ENCODE data around the gene ST6GALNAC2. TPM values are rescaled to one million over a fixed set of nuclear protein-coding genes. Genes with fewer than 3 reads are reported as not detected.

The ST6GALNAC2 gene
- total RNA-seq, 4 donors from 2014 or later = 71.1 to 94.3 (median 80.3) TPM

DNA sequence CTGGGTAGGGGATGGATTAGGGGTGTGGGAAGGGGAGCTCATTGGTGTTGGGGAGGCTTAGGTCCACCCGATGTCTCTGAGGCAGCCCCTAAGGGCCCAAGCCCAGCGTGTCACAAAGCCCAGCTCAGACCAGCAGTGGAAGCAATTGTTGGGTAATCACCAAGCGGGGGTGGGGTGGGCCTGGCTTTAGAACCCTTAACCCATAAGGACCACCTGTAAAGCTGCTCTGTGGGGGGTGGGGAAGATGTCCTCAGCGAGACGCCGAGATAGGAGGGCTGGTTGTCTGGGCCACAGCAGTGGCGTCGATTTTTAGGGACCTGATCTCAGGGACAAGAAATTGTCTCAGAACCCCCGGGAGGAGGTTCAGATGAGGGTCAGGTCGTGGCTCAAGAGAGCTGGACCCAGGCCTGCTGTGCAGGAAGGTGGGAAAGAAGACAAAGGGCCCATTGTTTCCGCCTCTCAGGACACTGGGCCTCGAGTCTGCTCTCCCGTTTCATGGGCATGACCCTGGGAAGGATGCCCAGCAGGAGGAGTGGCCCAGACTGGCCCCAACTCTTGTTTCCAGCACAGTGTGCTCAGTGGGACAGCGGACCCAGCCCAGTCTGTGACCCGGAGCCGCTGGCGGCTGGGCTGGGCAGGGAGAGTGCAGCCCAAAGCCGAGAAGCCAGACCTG lies 15.9 kb downstream of the ST6GALNAC2 start:
- no peak for DNase-seq (ENCODE audit: low spot score in 2 of 2)
- TF ChIP-seq, protein P1, sequence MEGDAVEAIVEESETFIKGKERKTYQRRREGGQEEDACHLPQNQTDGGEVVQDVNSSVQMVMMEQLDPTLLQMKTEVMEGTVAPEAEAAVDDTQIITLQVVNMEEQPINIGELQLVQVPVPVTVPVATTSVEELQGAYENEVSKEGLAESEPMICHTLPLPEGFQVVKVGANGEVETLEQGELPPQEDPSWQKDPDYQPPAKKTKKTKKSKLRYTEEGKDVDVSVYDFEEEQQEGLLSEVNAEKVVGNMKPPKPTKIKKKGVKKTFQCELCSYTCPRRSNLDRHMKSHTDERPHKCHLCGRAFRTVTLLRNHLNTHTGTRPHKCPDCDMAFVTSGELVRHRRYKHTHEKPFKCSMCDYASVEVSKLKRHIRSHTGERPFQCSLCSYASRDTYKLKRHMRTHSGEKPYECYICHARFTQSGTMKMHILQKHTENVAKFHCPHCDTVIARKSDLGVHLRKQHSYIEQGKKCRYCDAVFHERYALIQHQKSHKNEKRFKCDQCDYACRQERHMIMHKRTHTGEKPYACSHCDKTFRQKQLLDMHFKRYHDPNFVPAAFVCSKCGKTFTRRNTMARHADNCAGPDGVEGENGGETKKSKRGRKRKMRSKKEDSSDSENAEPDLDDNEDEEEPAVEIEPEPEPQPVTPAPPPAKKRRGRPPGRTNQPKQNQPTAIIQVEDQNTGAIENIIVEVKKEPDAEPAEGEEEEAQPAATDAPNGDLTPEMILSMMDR (IDR thresholded peaks at IDR 0.05) = no peak
- TF ChIP-seq EP300 (IDR thresholded peaks at IDR 0.05) = no peak
- TF ChIP-seq POLR2AphosphoS5 (IDR thresholded peaks at IDR 0.05) = no peak
- TF ChIP-seq POLR2A (IDR thresholded peaks at IDR 0.05) = no peak
- H3K36me3 ChIP-seq = peaks cover 45% of the 10 kb centered on the region
- H3K27ac ChIP-seq = no peak overlapping the region
- H3K9me3 ChIP-seq = no peaks in the 10 kb centered on the region
- H3K4me1 ChIP-seq = peaks cover 32% of the 10 kb centered on the region
- 63% methylated on average over 14 of the region's 18 CpGs for WGBS
- H3K27me3 ChIP-seq = no peaks in the 10 kb centered on the region
- no peak overlapping the region for H3K4me3 ChIP-seq

DNA sequence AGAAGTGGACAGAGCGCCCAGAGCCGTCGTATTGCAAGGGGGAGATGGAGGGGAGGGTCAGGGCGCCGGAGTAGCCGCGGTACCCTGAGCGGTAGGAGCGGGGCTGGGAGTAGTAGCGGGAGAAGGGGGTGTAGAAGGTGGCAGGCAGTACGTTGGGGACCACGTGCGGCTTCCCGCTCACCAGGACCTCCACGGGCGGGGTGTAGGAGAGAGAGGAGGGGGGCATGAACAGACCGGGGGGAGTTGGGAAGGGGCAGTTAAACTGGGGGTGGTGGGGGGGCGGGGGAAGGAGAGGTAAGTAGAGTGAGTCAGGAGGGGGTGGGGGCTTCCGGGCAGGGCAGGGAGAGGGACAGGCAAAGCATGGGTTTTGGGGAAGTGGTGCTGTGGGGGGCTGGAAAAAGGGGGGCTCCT lies 16.8 kb downstream of the ST6GALNAC2 start:
- H3K36me3 ChIP-seq = peaks cover 44% of the 10 kb centered on the region
- 24% methylated on average over 17 of the region's 19 CpGs for WGBS
- H3K27me3 ChIP-seq = no peaks in the 10 kb centered on the region
- H3K27ac ChIP-seq = no peak overlapping the region
- H3K4me1 ChIP-seq = peaks cover 32% of the 10 kb centered on the region
- no peaks in the 10 kb centered on the region for H3K9me3 ChIP-seq
- DNase-seq (ENCODE audit: low spot score in 2 of 2) = no peak
- no peak overlapping the region for H3K4me3 ChIP-seq
- TF ChIP-seq, protein P1 (IDR thresholded peaks at IDR 0.05) = no peak
- TF ChIP-seq POLR2AphosphoS5 (IDR thresholded peaks at IDR 0.05) (no peak), EP300 (IDR thresholded peaks at IDR 0.05) (no peak), POLR2A (IDR thresholded peaks at IDR 0.05) (no peak)

DNA sequence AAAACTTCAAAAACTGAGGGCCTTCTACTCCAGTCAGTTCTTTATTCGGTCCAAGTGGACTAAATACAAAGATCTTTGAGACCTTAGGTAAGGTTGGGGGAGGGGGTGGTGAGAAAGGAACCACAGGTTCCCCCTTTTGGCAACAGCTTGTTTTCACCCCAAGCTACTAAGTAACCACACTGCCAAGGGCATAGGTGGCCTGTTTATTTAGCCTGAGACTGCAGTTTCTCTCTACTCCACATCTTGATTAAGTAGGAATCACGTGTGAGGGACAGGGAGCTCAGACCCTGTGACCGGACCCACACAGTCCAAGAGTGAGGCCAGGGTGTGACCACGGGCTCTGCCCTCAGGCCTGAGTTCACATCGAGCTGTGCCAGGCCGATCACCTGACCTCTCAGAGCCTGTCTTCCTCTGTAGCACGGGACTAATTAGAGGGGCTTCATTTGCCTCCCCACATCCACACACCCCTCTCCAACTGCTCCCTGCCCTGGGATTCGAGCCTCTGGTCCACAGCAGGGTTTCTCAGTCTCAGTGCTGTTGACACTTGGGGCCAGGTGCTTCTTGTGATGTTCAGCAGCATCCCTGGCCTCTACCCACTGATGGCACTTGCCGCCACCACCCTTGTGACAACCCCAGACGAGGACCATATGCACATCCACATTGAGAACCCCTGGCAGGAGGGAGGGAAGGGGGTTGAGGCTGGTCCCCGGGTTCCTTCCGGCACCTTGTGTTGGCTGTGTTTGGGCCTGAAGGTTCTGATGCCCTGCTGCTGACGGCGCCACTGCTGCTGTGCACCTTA lies 17.8 kb downstream of the ST6GALNAC2 start:
- Histone ChIP-seq H3K27ac (no peak overlapping the region), H3K4me1 (peaks cover 34% of the 10 kb centered on the region), H3K4me3 (no peak overlapping the region), H3K27me3 (no peaks in the 10 kb centered on the region), H3K9me3 (no peaks in the 10 kb centered on the region), H3K36me3 (peaks cover 41% of the 10 kb centered on the region)
- DNase-seq (ENCODE audit: low spot score in 2 of 2) = no peak
- peak in 1 of 3 donors; percentile 23 for TF ChIP-seq POLR2AphosphoS5 (IDR thresholded peaks at IDR 0.05)
- TF ChIP-seq EP300 (IDR thresholded peaks at IDR 0.05) = no peak
- TF ChIP-seq, protein P1 (IDR thresholded peaks at IDR 0.05) = no peak
- 43% methylated on average over 13 of the region's 14 CpGs for WGBS

DNA sequence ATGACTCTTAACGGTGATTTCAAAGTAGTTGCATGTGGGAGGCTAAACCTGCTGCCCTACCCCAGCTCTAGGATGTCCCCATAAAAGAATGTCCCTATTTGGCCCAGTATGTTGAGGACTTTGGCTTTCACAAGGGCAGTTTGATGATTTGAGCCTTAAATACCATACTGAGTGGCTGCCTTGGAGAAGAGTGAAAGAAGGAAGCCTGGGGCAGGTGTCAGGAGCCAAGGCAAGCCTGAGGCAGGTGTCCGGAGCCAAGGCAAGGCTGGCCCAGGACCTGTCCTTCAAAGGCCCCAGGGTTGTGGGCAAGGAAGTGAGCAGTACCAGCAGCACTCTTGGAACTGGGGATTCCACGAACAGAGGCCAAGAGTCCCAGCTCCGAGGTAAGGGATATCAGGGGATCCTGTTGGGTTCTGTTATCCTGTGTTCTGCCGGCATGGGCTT lies 18.6 kb downstream of the ST6GALNAC2 start:
- H3K4me1 ChIP-seq = peaks cover 40% of the 10 kb centered on the region
- H3K4me3 ChIP-seq = no peak overlapping the region
- H3K36me3 ChIP-seq = peaks cover 35% of the 10 kb centered on the region
- peak overlapping the region; percentile 29 for H3K27ac ChIP-seq
- TF ChIP-seq EP300 (IDR thresholded peaks at IDR 0.05) = no peak
- no peak for TF ChIP-seq POLR2A (IDR thresholded peaks at IDR 0.05)
- TF ChIP-seq, protein P1 (IDR thresholded peaks at IDR 0.05) = no peak
- TF ChIP-seq POLR2AphosphoS5 (IDR thresholded peaks at IDR 0.05) = no peak
- DNase-seq (ENCODE audit: low spot score in 2 of 2) = no peak
- H3K27me3 ChIP-seq = no peaks in the 10 kb centered on the region
- H3K9me3 ChIP-seq = no peaks in the 10 kb centered on the region
- WGBS = 55% methylated on average over 5 of the region's 5 CpGs

DNA sequence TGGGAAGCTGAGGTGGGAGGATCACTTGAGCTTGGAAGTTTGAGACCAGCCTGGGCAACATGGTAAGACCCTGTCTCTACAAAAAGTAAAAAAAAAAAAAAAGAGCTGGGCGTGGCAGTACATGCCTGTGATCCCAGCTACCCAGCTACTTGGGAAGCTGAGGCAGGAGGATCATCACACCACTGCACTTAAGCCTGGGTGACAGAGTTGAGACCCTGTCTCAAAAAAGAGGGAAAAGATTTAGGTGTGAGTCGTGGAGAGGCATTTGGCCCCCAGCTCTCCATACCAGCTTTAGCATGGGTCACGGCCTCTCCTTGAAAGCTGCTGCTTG lies 19.1 kb downstream of the ST6GALNAC2 start:
- no peaks in the 10 kb centered on the region for H3K27me3 ChIP-seq
- H3K36me3 ChIP-seq = peaks cover 35% of the 10 kb centered on the region
- no peak overlapping the region for H3K4me3 ChIP-seq
- peaks cover 45% of the 10 kb centered on the region for H3K4me1 ChIP-seq
- no peak for TF ChIP-seq POLR2AphosphoS5 (IDR thresholded peaks at IDR 0.05)
- TF ChIP-seq POLR2A (IDR thresholded peaks at IDR 0.05) = no peak
- TF ChIP-seq, protein P1 (IDR thresholded peaks at IDR 0.05) = no peak
- no peak for TF ChIP-seq EP300 (IDR thresholded peaks at IDR 0.05)
- WGBS = 55% methylated on average over 3 of the region's 3 CpGs
- peak overlapping the region; percentile 29 for H3K27ac ChIP-seq
- H3K9me3 ChIP-seq = no peaks in the 10 kb centered on the region
- DNase-seq (ENCODE audit: low spot score in 2 of 2) = no peak
